A549 (cell line): ENCODE results near the gene SAG. TPM values are rescaled to one million over a fixed set of nuclear protein-coding genes. Genes with fewer than 3 reads are reported as not detected.

Source experiments
- ATAC-seq, 2 experiments: fragments of 200-7000 bp in 1 of 2; fragments of >200 bp in 1 of 2; cut with Nextera tagmentation in 1 of 2; cut with Tn5 transposase in 1 of 2; 3 replicates each; pipeline versions ENCODE4 v1.8.0 to v1.9.1; 2018 to 2020; ENCODE audit warnings: mild to moderate bottlenecking in 1 of 2, moderate library complexity in 1 of 2
- CTCF ChIA-PET: fragments of 300-600 bp; sonication (Branson Sonifier 250); formaldehyde crosslinking; extraction: SDS; loops from one replicate; lab custom pipeline; 2021; ENCODE audit warnings: antibody characterized with exemption, inconsistent platforms; lab: Yijun Ruan, JAX
- POLR2A ChIA-PET: fragments of 350-600 bp; formaldehyde crosslinking; extraction: SDS; loops from one replicate; lab custom pipeline; 2021; ENCODE audit warnings: antibody characterized with exemption, inconsistent platforms; lab: Yijun Ruan, JAX
- DNase-seq, 2 experiments: peaks; one replicate each; pipeline versions ENCODE4 v3.0.0 to v3.0.0-alpha.2; 2011 to 2016; ENCODE audit warnings: low read depth in 1 of 2, low spot score in 1 of 2
- FAIRE-seq: peaks from 2 replicates; lab custom pipeline; 2011; peaks lifted over from hg19 to GRCh38; lab: Jason Lieb, UNC
- H3K27ac ChIP-seq, 2 experiments: fragments of >200 bp; sonication (Bioruptor Twin); formaldehyde crosslinking; 3 replicates each; pipeline ENCODE4 v1.5.1; 2016 to 2017
- H3K4me1 ChIP-seq: fragments of >200 bp; sonication (Bioruptor Twin); formaldehyde crosslinking; 3 replicates; pipeline ENCODE4 v1.6.1; 2016
- H3K4me2 ChIP-seq: fragments of >200 bp; sonication (Bioruptor Twin); formaldehyde crosslinking; 3 replicates; pipeline ENCODE4 v1.6.1; 2016
- H3K4me3 ChIP-seq: fragments of >200 bp; sonication (Bioruptor Twin); formaldehyde crosslinking; 3 replicates; pipeline ENCODE4 v1.5.1; 2016
- H3K9me3 ChIP-seq: fragments of >200 bp; sonication (Bioruptor Twin); formaldehyde crosslinking; 3 replicates; pipeline ENCODE4 v1.6.1; 2016
- BHLHE40 ChIP-seq: IDR thresholded peaks from 2 replicates; pipeline ENCODE4 v1.6.1; 2012; ENCODE audit warnings: low read depth, low read length, inconsistent platforms
- CBX8 ChIP-seq: fragments of 200-600 bp; sonication (generic); IDR thresholded peaks from 2 replicates; pipeline ENCODE4 v1.6.1; 2016
- CEBPB ChIP-seq, 2 experiments: fragments of >200 bp in 1 of 2; sonication (Bioruptor Twin) in 1 of 2; formaldehyde crosslinking in 1 of 2; IDR thresholded peaks; 2 replicates each; pipeline ENCODE4 v1.6.1; 2012 to 2016
- CHD4 ChIP-seq: fragments of 200-600 bp; sonication (generic); IDR thresholded peaks from 2 replicates; pipeline ENCODE4 v1.6.1; 2016; ENCODE audit warnings: antibody characterized with exemption, mild to moderate bottlenecking, borderline replicate concordance
- EHF ChIP-seq: fragments of 250-450 bp; sonication (Bioruptor Pico); IDR thresholded peaks from 2 replicates; pipeline ENCODE4 v1.5.0; 2020; ENCODE audit warnings: mild to moderate bottlenecking
- EHMT2 ChIP-seq: fragments of 200-600 bp; sonication (generic); IDR thresholded peaks from 2 replicates; pipeline ENCODE4 v1.6.1; 2016; ENCODE audit warnings: antibody characterized with exemption, low read depth, mild to moderate bottlenecking, moderate library complexity
- EP300 ChIP-seq, 2 experiments: fragments of >200 bp; sonication (Bioruptor Twin); formaldehyde crosslinking; IDR thresholded peaks; 2 replicates in 1 of 2; 3 replicates in 1 of 2; pipeline ENCODE4 v1.6.1; 2016 to 2017
- ESRRA ChIP-seq: fragments of 150-350 bp; IDR thresholded peaks from 2 replicates; pipeline ENCODE4 v1.6.1; 2014; ENCODE audit warnings: mild to moderate bottlenecking, low read length, borderline replicate concordance
- FOSB ChIP-seq: fragments of 250-450 bp; sonication (Bioruptor Pico); IDR thresholded peaks from 2 replicates; pipeline ENCODE4 v1.5.0; 2020; ENCODE audit warnings: mild to moderate bottlenecking, moderate library complexity
- FOSL2 ChIP-seq, 2 experiments: fragments of 450-650 bp in 1 of 2; fragments of >200 bp in 1 of 2; sonication (Bioruptor Twin) in 1 of 2; formaldehyde crosslinking; IDR thresholded peaks; 2 replicates each; pipeline versions ENCODE4 v1.5.0 to v1.6.1; 2016 to 2020; ENCODE audit warnings: mild to moderate bottlenecking in 1 of 2, moderate library complexity in 1 of 2
- HOXB13 ChIP-seq: fragments of 250-450 bp; sonication (Bioruptor Pico); IDR thresholded peaks from 2 replicates; pipeline ENCODE4 v1.5.0; 2020; ENCODE audit warnings: low read depth, mild to moderate bottlenecking, moderate library complexity
- JUNB ChIP-seq: fragments of >200 bp; sonication (Bioruptor Twin); formaldehyde crosslinking; IDR thresholded peaks from 2 replicates; pipeline ENCODE4 v1.6.1; 2016
- KDM5A ChIP-seq: fragments of 200-600 bp; sonication (generic); IDR thresholded peaks from 2 replicates; pipeline ENCODE4 v1.6.1; 2016; ENCODE audit warnings: antibody characterized with exemption, mild to moderate bottlenecking
- NPAS2 ChIP-seq: fragments of 250-450 bp; sonication (Bioruptor Pico); IDR thresholded peaks from 2 replicates; pipeline ENCODE4 v1.8.0; 2022; ENCODE audit warnings: mild to moderate bottlenecking, moderate library complexity, borderline replicate concordance
- NR3C1 ChIP-seq: fragments of >200 bp; sonication (Bioruptor Twin); formaldehyde crosslinking; IDR thresholded peaks from 3 replicates; pipeline ENCODE4 v1.6.1; 2017
- POLR2AphosphoS2 ChIP-seq: conservative IDR thresholded peaks from 2 replicates; pipeline ENCODE4 v1.6.1; 2012; ENCODE audit warnings: low read length, improper control_type of control experiment, inconsistent platforms
- RAD21 ChIP-seq, 2 experiments: fragments of >200 bp in 1 of 2; sonication (Bioruptor Twin) in 1 of 2; formaldehyde crosslinking in 1 of 2; IDR thresholded peaks in 1 of 2; conservative IDR thresholded peaks in 1 of 2; 2 replicates in 1 of 2; 3 replicates in 1 of 2; pipeline ENCODE4 v1.6.1; 2012 to 2018; ENCODE audit warnings: inconsistent platforms in 1 of 2
- RCOR1 ChIP-seq: fragments of 150-350 bp; IDR thresholded peaks from 2 replicates; pipeline ENCODE4 v1.6.1; 2014; ENCODE audit warnings: antibody characterized with exemption, low read length, low read depth
- RNF2 ChIP-seq: fragments of 200-600 bp; sonication (generic); IDR thresholded peaks from 2 replicates; pipeline ENCODE4 v1.6.1; 2016; ENCODE audit warnings: low read depth, mild to moderate bottlenecking, antibody characterized with exemption, moderate library complexity, borderline replicate concordance
- SREBF2 ChIP-seq: fragments of 450-650 bp; IDR thresholded peaks from 2 replicates; pipeline ENCODE4 v1.6.1; 2014; ENCODE audit warnings: mild to moderate bottlenecking, moderate library complexity
- TFCP2L1 ChIP-seq: fragments of 250-450 bp; sonication (Bioruptor Pico); IDR thresholded peaks from 2 replicates; pipeline ENCODE4 v1.5.0; 2021; ENCODE audit warnings: mild to moderate bottlenecking
- TP53 ChIP-seq: fragments of 250-450 bp; sonication (Bioruptor Pico); IDR thresholded peaks from 2 replicates; pipeline ENCODE4 v1.5.0; 2021; ENCODE audit warnings: mild to moderate bottlenecking, moderate library complexity
- ZC3H11A ChIP-seq: fragments of 450-650 bp; IDR thresholded peaks from 2 replicates; pipeline ENCODE4 v1.6.1; 2014; ENCODE audit warnings: antibody characterized with exemption, mild to moderate bottlenecking
- WGBS: methylation state at CpG from one replicate; pipeline ENCODE4 v1.1.6; 2017; ENCODE audit errors: missing lambda C conversion rate; 5-methylcytosine and 5-hydroxymethylcytosine counted together
- polyA plus RNA-seq, 4 experiments: library from polyadenylated mRNA; depleted of rRNA in 3 of 4; stranded (reverse); fragments of >200 nt; fragmentation: RNase III in 1 of 4; extraction: RNeasy Plus Mini Kit Qiagen cat#74134 plus additional on column Dnase treatment in 1 of 4; gene quantifications; 2 replicates in 3 of 4; 3 replicates in 1 of 4; pipeline ENCODE4 v1.2.3, GENCODE V29; 2011 to 2017
- TF ChIP-seq, protein P1 (sequence below): fragments of >200 bp; sonication (Bioruptor Twin); formaldehyde crosslinking; IDR thresholded peaks from 2 replicates; pipeline ENCODE4 v1.6.1; 2016
- TF ChIP-seq, protein P2 (sequence below): fragments of 450-650 bp; IDR thresholded peaks from 2 replicates; pipeline ENCODE4 v1.6.1; 2014; ENCODE audit warnings: antibody characterized with exemption
- TF ChIP-seq, protein P3 (sequence below): fragments of 200-600 bp; sonication (generic); IDR thresholded peaks from 2 replicates; pipeline ENCODE4 v1.6.1; 2016; ENCODE audit warnings: antibody characterized with exemption, mild to moderate bottlenecking, moderate library complexity
- TF ChIP-seq, protein P4 (sequence below): IDR thresholded peaks from 2 replicates; pipeline ENCODE4 v1.6.1; 2012; ENCODE audit warnings: low read depth, borderline replicate concordance

SAG gene
- polyA plus RNA-seq, 2 of the 4 experiments (the other 2 are of a cell fraction), result not detected

DNA sequence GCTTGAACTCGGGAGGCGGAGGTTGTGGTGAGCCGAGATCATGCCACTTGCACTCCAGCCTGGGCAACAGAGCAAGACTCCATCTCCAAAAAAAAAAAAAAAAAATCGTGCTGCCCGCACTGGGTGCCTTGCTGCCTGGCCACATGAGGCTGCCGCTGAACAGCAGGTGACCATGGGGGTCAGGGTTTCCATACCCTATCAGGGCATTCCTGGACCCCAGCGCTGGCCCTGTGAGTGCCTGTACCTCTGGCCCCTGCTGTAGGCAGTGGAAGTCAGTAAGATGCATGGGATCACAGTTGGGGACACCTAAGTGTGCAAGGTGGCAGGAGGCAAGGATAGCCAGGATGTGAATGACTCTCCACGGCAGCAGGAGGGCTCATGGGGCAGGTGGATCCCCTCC is 18.9 kb downstream of the SAG start:
- Histone ChIP-seq H3K4me3 (no peak overlapping the region), H3K9me3 (no peaks in the 10 kb centered on the region), H3K27ac (no peak overlapping the region), H3K4me1 (no peaks in the 10 kb centered on the region), H3K4me2 (no peak overlapping the region)
- POLR2A ChIA-PET, result no interaction called here
- WGBS, result 77% methylated on average over 8 of the region's 8 CpGs
- TF ChIP-seq EP300 (IDR thresholded peaks at IDR 0.05) (no peak), EHMT2 (no peak), RAD21 (conservative IDR thresholded peaks at IDR 0.05 in 1 of 2, IDR thresholded peaks at IDR 0.05 in 1 of 2) (no peak), RNF2 (no peak), BHLHE40 (no peak), ZC3H11A (no peak), NR3C1 (no peak), HOXB13 (CRISPR knock-in tag) (no peak), JUNB (no peak), ESRRA (no peak), EHF (CRISPR knock-in tag) (no peak), NPAS2 (no peak), FOSL2 (IDR thresholded peaks at IDR 0.05) (no peak), FOSL2 (CRISPR knock-in tag; IDR thresholded peaks at IDR 0.05) (no peak), CHD4 (no peak), POLR2AphosphoS2 (no peak), KDM5A (no peak), TP53 (no peak)
- TF ChIP-seq, protein P1, sequence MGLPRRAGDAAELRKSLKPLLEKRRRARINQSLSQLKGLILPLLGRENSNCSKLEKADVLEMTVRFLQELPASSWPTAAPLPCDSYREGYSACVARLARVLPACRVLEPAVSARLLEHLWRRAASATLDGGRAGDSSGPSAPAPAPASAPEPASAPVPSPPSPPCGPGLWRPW, result no peak
- TF ChIP-seq, protein P2, sequence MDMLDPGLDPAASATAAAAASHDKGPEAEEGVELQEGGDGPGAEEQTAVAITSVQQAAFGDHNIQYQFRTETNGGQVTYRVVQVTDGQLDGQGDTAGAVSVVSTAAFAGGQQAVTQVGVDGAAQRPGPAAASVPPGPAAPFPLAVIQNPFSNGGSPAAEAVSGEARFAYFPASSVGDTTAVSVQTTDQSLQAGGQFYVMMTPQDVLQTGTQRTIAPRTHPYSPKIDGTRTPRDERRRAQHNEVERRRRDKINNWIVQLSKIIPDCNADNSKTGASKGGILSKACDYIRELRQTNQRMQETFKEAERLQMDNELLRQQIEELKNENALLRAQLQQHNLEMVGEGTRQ, result no peak
- no peak for DNase-seq
- CTCF ChIA-PET, result no interaction called here
- ATAC-seq, result no peak
- FAIRE-seq, result no peak

DNA sequence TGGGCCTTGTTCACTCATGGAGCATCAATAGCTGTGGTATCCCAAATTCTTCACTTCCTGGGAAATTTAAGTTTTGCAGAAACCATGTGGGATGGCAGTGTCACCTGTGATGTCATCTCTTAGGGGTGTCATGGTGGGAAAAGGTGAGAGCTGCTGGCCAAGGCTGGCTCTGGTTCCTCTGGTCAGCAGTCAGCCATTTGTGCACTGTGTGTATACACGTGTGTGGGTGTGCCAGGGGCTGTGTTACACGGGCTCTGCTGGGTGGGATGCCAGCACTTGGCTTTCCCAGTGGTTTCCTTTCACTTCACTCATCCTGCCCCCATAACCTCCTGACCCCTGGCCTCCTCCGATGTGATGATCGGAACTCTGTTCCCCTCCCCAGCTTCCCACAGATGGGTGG is 21.3 kb downstream of the SAG start:
- FAIRE-seq, result no peak
- no peak for ATAC-seq
- no peak for TF ChIP-seq RCOR1
- TF ChIP-seq, protein P3, sequence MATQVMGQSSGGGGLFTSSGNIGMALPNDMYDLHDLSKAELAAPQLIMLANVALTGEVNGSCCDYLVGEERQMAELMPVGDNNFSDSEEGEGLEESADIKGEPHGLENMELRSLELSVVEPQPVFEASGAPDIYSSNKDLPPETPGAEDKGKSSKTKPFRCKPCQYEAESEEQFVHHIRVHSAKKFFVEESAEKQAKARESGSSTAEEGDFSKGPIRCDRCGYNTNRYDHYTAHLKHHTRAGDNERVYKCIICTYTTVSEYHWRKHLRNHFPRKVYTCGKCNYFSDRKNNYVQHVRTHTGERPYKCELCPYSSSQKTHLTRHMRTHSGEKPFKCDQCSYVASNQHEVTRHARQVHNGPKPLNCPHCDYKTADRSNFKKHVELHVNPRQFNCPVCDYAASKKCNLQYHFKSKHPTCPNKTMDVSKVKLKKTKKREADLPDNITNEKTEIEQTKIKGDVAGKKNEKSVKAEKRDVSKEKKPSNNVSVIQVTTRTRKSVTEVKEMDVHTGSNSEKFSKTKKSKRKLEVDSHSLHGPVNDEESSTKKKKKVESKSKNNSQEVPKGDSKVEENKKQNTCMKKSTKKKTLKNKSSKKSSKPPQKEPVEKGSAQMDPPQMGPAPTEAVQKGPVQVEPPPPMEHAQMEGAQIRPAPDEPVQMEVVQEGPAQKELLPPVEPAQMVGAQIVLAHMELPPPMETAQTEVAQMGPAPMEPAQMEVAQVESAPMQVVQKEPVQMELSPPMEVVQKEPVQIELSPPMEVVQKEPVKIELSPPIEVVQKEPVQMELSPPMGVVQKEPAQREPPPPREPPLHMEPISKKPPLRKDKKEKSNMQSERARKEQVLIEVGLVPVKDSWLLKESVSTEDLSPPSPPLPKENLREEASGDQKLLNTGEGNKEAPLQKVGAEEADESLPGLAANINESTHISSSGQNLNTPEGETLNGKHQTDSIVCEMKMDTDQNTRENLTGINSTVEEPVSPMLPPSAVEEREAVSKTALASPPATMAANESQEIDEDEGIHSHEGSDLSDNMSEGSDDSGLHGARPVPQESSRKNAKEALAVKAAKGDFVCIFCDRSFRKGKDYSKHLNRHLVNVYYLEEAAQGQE, result no peak
- TF ChIP-seq BHLHE40, result no peak
- TF ChIP-seq ZC3H11A, result no peak
- no peak for TF ChIP-seq TFCP2L1 (CRISPR knock-in tag)
- no peak for TF ChIP-seq EP300 (IDR thresholded peaks at IDR 0.05)
- no peak for TF ChIP-seq CHD4
- TF ChIP-seq CBX8, result no peak
- TF ChIP-seq, protein P4, sequence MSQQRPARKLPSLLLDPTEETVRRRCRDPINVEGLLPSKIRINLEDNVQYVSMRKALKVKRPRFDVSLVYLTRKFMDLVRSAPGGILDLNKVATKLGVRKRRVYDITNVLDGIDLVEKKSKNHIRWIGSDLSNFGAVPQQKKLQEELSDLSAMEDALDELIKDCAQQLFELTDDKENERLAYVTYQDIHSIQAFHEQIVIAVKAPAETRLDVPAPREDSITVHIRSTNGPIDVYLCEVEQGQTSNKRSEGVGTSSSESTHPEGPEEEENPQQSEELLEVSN, result no peak
- TF ChIP-seq NPAS2, result no peak
- TF ChIP-seq FOSB (CRISPR knock-in tag), result no peak
- no peak for TF ChIP-seq CEBPB (IDR thresholded peaks at IDR 0.05)
- no peak for TF ChIP-seq SREBF2
- CTCF ChIA-PET, result interaction anchor here (2.2 kb wide), 1 partner anchor 9 kb away, joined by 7 read pairs; no protein-coding TSS in a partner anchor
- 90% methylated on average over 4 of the region's 4 CpGs for WGBS
- H3K4me1 ChIP-seq, result no peaks in the 10 kb centered on the region
- no peak overlapping the region for H3K4me3 ChIP-seq
- POLR2A ChIA-PET, result interaction anchor here (0.6 kb wide), 1 partner anchor 46 kb away, joined by 3 read pairs; no protein-coding TSS in a partner anchor
- H3K4me2 ChIP-seq, result no peak overlapping the region
- no peaks in the 10 kb centered on the region for H3K9me3 ChIP-seq
- H3K27ac ChIP-seq, result no peak overlapping the region
- no peak for DNase-seq
